ENCODE results near the gene BLOC1S4. TPM values are rescaled to one million over a fixed set of nuclear protein-coding genes. Genes with fewer than 3 reads are reported as not detected.

Gene BLOC1S4
- total RNA-seq, 1 donor from 2014 or later = 9.8 TPM

Other genes with a start within 250 kb of the BLOC1S4 start
- 65.7 TPM for gene PPP2R2C, start 243.6 kb upstream of the BLOC1S4 start, total RNA-seq
- 11.0 TPM for gene MAN2B2, start 141.0 kb upstream of the BLOC1S4 start, total RNA-seq
- 157 TPM for gene MRFAP1, start 75.5 kb upstream of the BLOC1S4 start, total RNA-seq
- gene S100P, start 22.3 kb upstream of the BLOC1S4 start, total RNA-seq = 1,144 TPM
- gene MRFAP1L1, start 6.3 kb upstream of the BLOC1S4 start, total RNA-seq = 28.1 TPM
- 20.9 TPM for gene KIAA0232, start 66.6 kb downstream of the BLOC1S4 start, total RNA-seq
- 48.1 TPM for gene TBC1D14, start 193.7 kb downstream of the BLOC1S4 start, total RNA-seq

Measured in esophagus mucosa (tissue), 1 donor.